SU-DHL-6 (cell line): ENCODE measurements around the gene LRRC10.
"Not testable (repeated sequence)": the region's sequence is repeated elsewhere in the genome, so short reads cannot be mapped to it uniquely, and the experiment has no call there.

Experiments used
- H2AFZ ChIP-seq: fragments of 200-600 bp; sonication (generic); 2 replicates; pipeline ENCODE4 v1.6.1; 2014; ENCODE audit warnings: low read depth, mild to moderate bottlenecking, moderate library complexity, mixed read lengths, antibody characterized with exemption, low read length; ENCODE audit not compliant: severe bottlenecking
- H3F3A ChIP-seq: fragments of 200-600 bp; shearing (Covaris generic); 2 replicates; pipeline ENCODE4 v1.6.0; 2016; ENCODE audit warnings: antibody characterized with exemption, mild to moderate bottlenecking; ENCODE audit not compliant: insufficient read depth
- H3K27ac ChIP-seq: fragments of 200-600 bp; sonication (generic); 2 replicates; pipeline ENCODE4 v1.5.1; 2016; ENCODE audit warnings: low read depth, mild to moderate bottlenecking, low read length, moderate library complexity, mixed read lengths
- H3K27me3 ChIP-seq: fragments of 200-600 bp; sonication (generic), shearing (Covaris generic); 2 replicates; pipeline ENCODE4 v1.6.0; 2014; ENCODE audit warnings: mild to moderate bottlenecking, low read length
- H3K36me3 ChIP-seq: fragments of 200-600 bp; sonication (generic); 2 replicates; pipeline ENCODE4 v1.6.1; 2014; ENCODE audit warnings: mild to moderate bottlenecking, low read length, mixed read lengths
- H3K4me2 ChIP-seq: fragments of 300-600, 200-600 bp; shearing (Covaris generic), sonication (generic); 2 replicates; pipeline ENCODE4 v1.6.0; 2014; ENCODE audit warnings: low read length, low read depth, mild to moderate bottlenecking; ENCODE audit not compliant: poor library complexity, severe bottlenecking
- H3K4me3 ChIP-seq: fragments of 200-600 bp; sonication (generic); 2 replicates; pipeline ENCODE4 v1.5.1; 2014; ENCODE audit warnings: antibody characterized with exemption, low read length, mild to moderate bottlenecking, mixed read lengths; ENCODE audit not compliant: insufficient read depth, poor library complexity, severe bottlenecking
- H3K79me2 ChIP-seq: fragments of 200-600 bp; sonication (generic); 2 replicates; pipeline ENCODE4 v1.6.1; 2014; ENCODE audit warnings: mild to moderate bottlenecking, low read length, moderate library complexity; ENCODE audit not compliant: insufficient read depth
- H3K9ac ChIP-seq: fragments of 200-600 bp; sonication (generic); 2 replicates; pipeline ENCODE4 v1.7.0; 2014; ENCODE audit warnings: mild to moderate bottlenecking, low read length
- H3K9me2 ChIP-seq: fragments of 200-600 bp; sonication (generic); replicated peaks from 2 replicates; pipeline ENCODE4 v1.6.1; 2014; ENCODE audit warnings: low read length; ENCODE audit not compliant: insufficient read depth
- H3K9me3 ChIP-seq: fragments of 200-600 bp; sonication (generic); 2 replicates; pipeline ENCODE4 v1.6.1; 2014; ENCODE audit warnings: low read length, mixed read lengths; ENCODE audit not compliant: insufficient read depth
- H4K20me1 ChIP-seq: fragments of 200-600 bp; sonication (generic); 2 replicates; pipeline ENCODE4 v1.6.1; 2014; ENCODE audit warnings: low read depth, mild to moderate bottlenecking, antibody characterized with exemption, low read length, moderate library complexity, mixed read lengths
- EZH2phosphoT487 ChIP-seq: fragments of 200-600 bp; sonication (generic), shearing (Covaris generic); conservative IDR thresholded peaks from 2 replicates; pipeline ENCODE4 v1.6.1; 2018; ENCODE audit warnings: mild to moderate bottlenecking, antibody characterized with exemption, low read length, moderate library complexity, mixed read lengths
- TF ChIP-seq, protein P1 (sequence below): fragments of 200-600 bp; sonication (generic); IDR thresholded peaks from one replicate; pipeline ENCODE4 v1.5.1; 2017; ENCODE audit warnings: antibody characterized with exemption, mild to moderate bottlenecking, low read length, moderate library complexity; ENCODE audit not compliant: insufficient read depth, poor library complexity, severe bottlenecking

Gene LRRC10

DNA sequence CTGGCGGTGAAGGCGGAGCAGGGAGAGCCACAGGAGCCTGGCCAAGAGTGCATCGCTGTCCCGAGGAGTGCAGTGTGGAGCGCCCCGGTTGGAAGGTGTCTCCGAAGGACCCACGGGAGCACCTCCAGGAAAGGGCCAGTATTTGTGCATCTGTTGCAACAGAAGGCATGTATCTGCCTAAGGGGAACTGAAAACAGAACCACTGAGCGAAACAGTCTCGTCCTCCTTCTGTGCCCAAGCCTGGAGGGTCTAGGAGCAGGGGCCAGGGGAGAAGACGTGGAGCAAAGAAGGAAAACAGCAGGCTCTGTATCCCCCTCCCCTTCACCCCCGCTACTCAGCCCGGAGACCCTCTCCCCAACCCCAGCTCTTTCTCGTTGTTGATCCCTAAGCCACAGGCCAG is 5.3 kb upstream of the LRRC10 start:
- Histone ChIP-seq H3K27me3 (no peaks in the 10 kb centered on the region), H3K9me2 (no peaks in the 10 kb centered on the region), H2AFZ (no peak overlapping the region), H3K36me3 (no peaks in the 10 kb centered on the region), H3K4me3 (no peak overlapping the region), H3K9me3 (no peaks in the 10 kb centered on the region), H3K79me2 (no peaks in the 10 kb centered on the region), H4K20me1 (no peaks in the 10 kb centered on the region), H3K9ac (no peak overlapping the region), H3F3A (no peaks in the 10 kb centered on the region), H3K27ac (no peak overlapping the region), H3K4me2 (no peak overlapping the region)
- TF ChIP-seq, protein P1, sequence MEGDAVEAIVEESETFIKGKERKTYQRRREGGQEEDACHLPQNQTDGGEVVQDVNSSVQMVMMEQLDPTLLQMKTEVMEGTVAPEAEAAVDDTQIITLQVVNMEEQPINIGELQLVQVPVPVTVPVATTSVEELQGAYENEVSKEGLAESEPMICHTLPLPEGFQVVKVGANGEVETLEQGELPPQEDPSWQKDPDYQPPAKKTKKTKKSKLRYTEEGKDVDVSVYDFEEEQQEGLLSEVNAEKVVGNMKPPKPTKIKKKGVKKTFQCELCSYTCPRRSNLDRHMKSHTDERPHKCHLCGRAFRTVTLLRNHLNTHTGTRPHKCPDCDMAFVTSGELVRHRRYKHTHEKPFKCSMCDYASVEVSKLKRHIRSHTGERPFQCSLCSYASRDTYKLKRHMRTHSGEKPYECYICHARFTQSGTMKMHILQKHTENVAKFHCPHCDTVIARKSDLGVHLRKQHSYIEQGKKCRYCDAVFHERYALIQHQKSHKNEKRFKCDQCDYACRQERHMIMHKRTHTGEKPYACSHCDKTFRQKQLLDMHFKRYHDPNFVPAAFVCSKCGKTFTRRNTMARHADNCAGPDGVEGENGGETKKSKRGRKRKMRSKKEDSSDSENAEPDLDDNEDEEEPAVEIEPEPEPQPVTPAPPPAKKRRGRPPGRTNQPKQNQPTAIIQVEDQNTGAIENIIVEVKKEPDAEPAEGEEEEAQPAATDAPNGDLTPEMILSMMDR, result no peak
- no peak for TF ChIP-seq EZH2phosphoT487

DNA sequence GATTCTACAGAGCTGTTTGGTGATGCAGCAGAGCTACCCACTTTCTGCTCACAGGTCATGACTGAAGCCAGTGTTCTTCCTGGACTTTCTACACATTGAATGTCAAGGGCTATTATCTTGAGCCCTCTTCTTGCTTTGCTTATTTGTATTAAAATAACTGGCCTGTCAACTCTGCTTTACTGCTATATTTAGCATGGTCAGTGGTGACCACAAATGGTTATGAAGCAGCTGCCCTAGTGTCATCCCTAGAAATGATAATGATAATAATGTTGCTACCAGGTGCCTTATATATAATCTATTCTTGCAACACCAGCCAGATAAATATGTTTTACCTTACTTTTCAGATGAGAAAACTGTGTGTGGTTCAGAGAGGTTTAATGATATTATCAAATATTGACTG is 2.6 kb upstream of the LRRC10 start:
- TF ChIP-seq EZH2phosphoT487, result no peak
- Histone ChIP-seq H2AFZ (no peak overlapping the region), H3K9me2 (no peaks in the 10 kb centered on the region), H3K9me3 (no peaks in the 10 kb centered on the region), H3K4me3 (no peak overlapping the region), H3K27ac (no peak overlapping the region), H3K36me3 (no peaks in the 10 kb centered on the region), H3K27me3 (no peaks in the 10 kb centered on the region), H3K79me2 (no peaks in the 10 kb centered on the region), H4K20me1 (no peaks in the 10 kb centered on the region), H3F3A (no peaks in the 10 kb centered on the region), H3K4me2 (no peak overlapping the region), H3K9ac (no peak overlapping the region)

DNA sequence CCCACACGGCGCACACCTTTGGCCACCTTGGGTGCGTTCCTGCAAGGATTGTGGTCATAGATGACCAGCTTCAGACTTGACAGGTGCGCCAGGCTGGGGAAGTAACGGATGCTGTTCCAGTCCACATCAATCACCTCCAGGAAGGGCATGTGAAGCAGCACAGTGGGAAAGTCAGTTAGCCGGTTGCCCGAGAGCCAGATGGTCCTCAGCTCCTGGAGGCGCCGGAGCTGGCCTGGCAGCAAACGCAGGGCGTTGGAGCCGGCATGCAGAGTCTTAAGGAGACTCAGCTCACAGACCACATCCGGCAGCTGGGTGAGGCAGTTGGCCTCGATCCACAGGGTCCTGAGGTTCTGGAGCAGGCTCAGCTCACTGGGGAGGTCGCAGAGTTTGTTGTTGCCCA is 581 bp downstream of the LRRC10 start:
- H2AFZ ChIP-seq, result no peak overlapping the region
- H3F3A ChIP-seq, result 0 out of 2 replicates have a peak, but pooled peaks cover under 1% of the 10 kb centered on the region
- H3K4me3 ChIP-seq, result no peak overlapping the region
- no peaks in the 10 kb centered on the region for H3K9me2 ChIP-seq
- H3K4me2 ChIP-seq, result no peak overlapping the region
- TF ChIP-seq, protein P1, result no peak
- no peak for TF ChIP-seq EZH2phosphoT487
- H3K36me3 ChIP-seq, result no peaks in the 10 kb centered on the region
- H3K9me3 ChIP-seq, result no peaks in the 10 kb centered on the region
- H3K27ac ChIP-seq, result no peak overlapping the region
- H3K79me2 ChIP-seq, result no peaks in the 10 kb centered on the region
- no peaks in the 10 kb centered on the region for H4K20me1 ChIP-seq
- no peaks in the 10 kb centered on the region for H3K27me3 ChIP-seq
- no peak overlapping the region for H3K9ac ChIP-seq

DNA sequence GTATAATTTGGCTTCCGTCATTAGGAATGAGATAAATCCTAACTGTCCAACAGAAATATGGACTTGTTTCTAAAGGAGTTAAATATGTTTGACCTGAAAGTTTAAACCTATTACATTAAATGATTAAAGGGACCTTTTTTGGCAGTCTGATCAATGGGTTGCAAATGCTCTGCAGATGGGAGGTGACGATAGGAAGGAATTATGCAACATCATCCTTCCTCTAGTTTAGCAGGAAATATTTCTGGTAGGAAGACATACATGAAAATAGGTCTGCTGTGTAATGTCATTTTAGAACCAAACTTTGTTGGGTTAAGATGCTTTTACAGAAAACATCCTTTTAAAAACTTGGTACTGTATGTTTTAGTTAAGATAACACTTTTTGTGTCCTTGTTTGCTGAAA is 2.6 kb downstream of the LRRC10 start:
- Histone ChIP-seq H3F3A (0 out of 2 replicates have a peak, but pooled peaks cover 5% of the 10 kb centered on the region), H3K4me2 (no peak overlapping the region), H3K9me2 (no peaks in the 10 kb centered on the region), H3K9ac (no peak overlapping the region), H3K4me3 (no peak overlapping the region), H4K20me1 (no peaks in the 10 kb centered on the region), H3K36me3 (peaks cover 5% of the 10 kb centered on the region; the same call in 1 of the 2 replicates), H3K79me2 (no peaks in the 10 kb centered on the region), H2AFZ (no peak overlapping the region), H3K27ac (no peak overlapping the region), H3K9me3 (no peaks in the 10 kb centered on the region), H3K27me3 (no peaks in the 10 kb centered on the region)
- TF ChIP-seq EZH2phosphoT487, result no peak
- TF ChIP-seq, protein P1, result no peak

DNA sequence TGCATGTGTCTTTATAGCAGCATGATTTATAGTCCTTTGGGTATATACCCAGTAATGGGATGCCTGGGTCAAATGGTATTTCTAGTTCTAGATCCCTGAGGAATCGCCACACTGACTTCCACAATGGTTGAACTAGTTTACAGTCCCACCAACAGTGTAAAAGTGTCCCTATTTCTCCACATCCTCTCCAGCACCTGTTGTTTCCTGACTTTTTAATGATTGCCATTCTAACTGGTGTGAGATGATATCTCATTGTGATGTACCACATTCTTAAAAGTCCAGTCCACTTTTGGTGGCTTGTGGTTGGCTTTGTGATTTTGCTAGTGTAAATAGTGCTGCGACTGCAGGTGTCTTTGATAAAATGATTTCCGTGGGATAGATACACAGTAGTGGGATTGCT is 6.4 kb downstream of the LRRC10 start:
- H3K9me3 ChIP-seq, H4K20me1 ChIP-seq, H2AFZ ChIP-seq, H3K27me3 ChIP-seq, H3K9ac ChIP-seq, H3K9me2 ChIP-seq, H3K4me3 ChIP-seq, H3K27ac ChIP-seq, H3K4me2 ChIP-seq, H3K79me2 ChIP-seq: not testable (repeated sequence)
- H3K36me3 ChIP-seq, result peaks cover 40% of the 10 kb centered on the region
- peaks cover 11% of the 10 kb centered on the region; the same call in 1 of the 2 replicates for H3F3A ChIP-seq

DNA sequence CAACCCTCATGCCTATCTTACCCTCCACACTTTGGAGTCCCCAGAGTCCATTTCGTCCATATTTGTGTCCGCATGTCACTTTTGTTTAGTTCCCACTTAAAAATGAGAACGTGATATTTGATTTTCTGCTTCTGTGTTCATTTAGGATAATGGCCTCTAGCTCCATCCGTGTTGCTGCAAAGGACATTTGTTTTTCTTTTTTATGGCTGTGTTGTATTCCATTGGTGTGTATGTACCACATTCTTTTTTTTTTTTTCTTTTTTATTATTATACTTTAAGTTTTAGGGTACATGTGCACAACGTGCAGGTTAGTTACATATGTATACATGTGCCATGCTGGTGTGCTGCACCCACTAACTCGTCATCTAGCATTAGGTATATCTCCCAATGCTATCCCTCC is 7.2 kb downstream of the LRRC10 start:
- not testable (repeated sequence) for H3K9ac ChIP-seq, H3K27me3 ChIP-seq, H3K9me3 ChIP-seq, H3K9me2 ChIP-seq, H4K20me1 ChIP-seq, H2AFZ ChIP-seq, H3K27ac ChIP-seq, H3K79me2 ChIP-seq, H3K4me3 ChIP-seq, H3K4me2 ChIP-seq
- Histone ChIP-seq H3F3A (peaks cover 13% of the 10 kb centered on the region; the same call in 1 of the 2 replicates), H3K36me3 (peaks cover 46% of the 10 kb centered on the region)
